NAMALWA (cell line): Measurements from ENCODE around the gene FRG1.
"Not testable (repeated sequence)": the region's sequence is repeated elsewhere in the genome, so short reads cannot be mapped to it uniquely, and the experiment has no call there.

Experiments used
- DNase-seq: peaks from one replicate; pipeline ENCODE4 v3.0.0-alpha.2; 2015; ENCODE audit warnings: low spot score

FRG1 gene

GRCh38 chr4:189940178-189941004, at the start of gene FRG1:
TSS of gene FRG1 (plus strand) at chr4:189940872. CDS start at chr4:189941010, 138 bp downstream.
- peak; percentile 92 for DNase-seq

GRCh38 chr4:189897667-189898066, 43.0 kb upstream of the FRG1 start:
- DNase-seq: no peak

GRCh38 chr4:189899481-189900015, 41.1 kb upstream of the FRG1 start:
- DNase-seq: not testable (repeated sequence)

- peak; percentile 79 for DNase-seq
Observed at GRCh38 chr4:189904420-189905027, 36.1 kb upstream of the FRG1 start.

GRCh38 chr4:189912170-189912569, 28.5 kb upstream of the FRG1 start:
- peak; percentile 33 for DNase-seq

GRCh38 chr4:189917161-189917891, 23.3 kb upstream of the FRG1 start:
- DNase-seq: no peak

- no peak for DNase-seq
Observed at GRCh38 chr4:189921058-189921457, 19.6 kb upstream of the FRG1 start.

- DNase-seq: not testable (repeated sequence)
Observed at GRCh38 chr4:189926742-189927141, 13.9 kb upstream of the FRG1 start.

- no peak for DNase-seq
Observed at GRCh38 chr4:189941005-189941450, 356 bp downstream of the FRG1 start.

- DNase-seq: not testable (repeated sequence)
Observed at GRCh38 chr4:189942412-189942811, 1.7 kb downstream of the FRG1 start.

- not testable (repeated sequence) for DNase-seq
Observed at GRCh38 chr4:189944077-189944476, 3.4 kb downstream of the FRG1 start.

GRCh38 chr4:189946906-189947305, 6.2 kb downstream of the FRG1 start:
- not testable (repeated sequence) for DNase-seq

- not testable (repeated sequence) for DNase-seq
Observed at GRCh38 chr4:189948486-189948885, 7.8 kb downstream of the FRG1 start.

- DNase-seq: not testable (repeated sequence)
Observed at GRCh38 chr4:189969291-189969690, 28.6 kb downstream of the FRG1 start.

- DNase-seq: no peak
Observed at GRCh38 chr4:189973646-189974045, 33.0 kb downstream of the FRG1 start.

- DNase-seq: peak; percentile 59
Observed at GRCh38 chr4:189974056-189974455, 33.4 kb downstream of the FRG1 start.

GRCh38 chr4:189979196-189980047, 38.8 kb downstream of the FRG1 start:
- DNase-seq: no peak

- DNase-seq: not testable (repeated sequence)
Observed at GRCh38 chr4:189980292-189980691, 39.6 kb downstream of the FRG1 start.

GRCh38 chr4:189981970-189982369, 41.3 kb downstream of the FRG1 start:
- no peak for DNase-seq

GRCh38 chr4:189983916-189984526, 43.3 kb downstream of the FRG1 start:
- DNase-seq: not testable (repeated sequence)

- not testable (repeated sequence) for DNase-seq
Observed at GRCh38 chr4:189984661-189985060, 44.0 kb downstream of the FRG1 start.
